Body of pancreas (tissue), 4 donors: ENCODE measurements around the gene IP6K3.

Experiments used
- CTCF ChIP-seq, 7 experiments: fragments of 450-650 bp in 4 of 7; fragments of 200-600 bp in 3 of 7; sonication (generic) in 3 of 7; IDR thresholded peaks; one replicate each; pipeline ENCODE4 v1.5.1; 2016 to 2019; ENCODE audit warnings: antibody characterized with exemption in 7 of 7
- POLR2A ChIP-seq, 3 donors: fragments of 450-650 bp; IDR thresholded peaks; one replicate each; pipeline ENCODE4 v1.6.1; 2016; ENCODE audit warnings: antibody characterized with exemption in 3 of 3, mild to moderate bottlenecking in 2 of 3

GRCh38 chr6:33776186-33776585 is 29.5 kb upstream of the IP6K3 start:
- TF ChIP-seq CTCF (IDR thresholded peaks at IDR 0.05), result no peak
- TF ChIP-seq POLR2A (IDR thresholded peaks at IDR 0.05), result no peak
